ENCODE data around the gene WDR59. TPM values are rescaled to one million over a fixed set of nuclear protein-coding genes. Genes with fewer than 3 reads are reported as not detected.
"Not testable (repeated sequence)": the region's sequence is repeated elsewhere in the genome, so short reads cannot be mapped to it uniquely, and the experiment has no call there.

WDR59 gene
- total RNA-seq, 4 donors from 2014 or later: 29.1 to 112 (median 42.6) TPM

GRCh38 chr16:75027520-75028300 lies 42.8 kb upstream of the WDR59 start:
- in situ Hi-C loops (cut with MboI; ENCODE audit: low pct_ligation_motif_present in 1 of 4, low pct_unique_long_range_greater_than_20kb in 1 of 4, low sequenced_read_pairs in 3 of 4): no loop called here
- intact Hi-C loops (cut with DNase I; ENCODE audit: low total_unique reads): no loop called here
- Histone ChIP-seq H3K9me3 (no peaks in the 10 kb centered on the region), H3K4me3 (no peak overlapping the region), H3K4me1 (peaks cover 4 to 31% (median 8%) of the 10 kb centered on the region in 4 donors), H3K27ac (peak overlapping the region in 1 of 4 donors; percentile 68), H3K27me3 (no peaks in the 10 kb centered on the region), H3K36me3 (no peaks in the 10 kb centered on the region)
- WGBS, 2 donors (ENCODE audit: low coverage in 1 of 2): 88 to 100% methylated on average over 5 to 6 of the region's 6 CpGs
- DNase-seq: no peak
- TF ChIP-seq CTCF (IDR thresholded peaks at IDR 0.05) (no peak), POLR2AphosphoS5 (IDR thresholded peaks at IDR 0.05) (no peak), EP300 (IDR thresholded peaks at IDR 0.05; ENCODE audit: low read depth) (no peak), POLR2A (IDR thresholded peaks at IDR 0.05) (no peak)

GRCh38 chr16:75026892-75027391 lies 42.0 kb upstream of the WDR59 start:
- H3K27me3 ChIP-seq: no peaks in the 10 kb centered on the region
- WGBS, 2 donors (ENCODE audit: low coverage in 1 of 2): 95 to 100% methylated on average over 2 of the region's 2 CpGs
- H3K4me1 ChIP-seq: peaks cover 4 to 31% (median 8%) of the 10 kb centered on the region in 4 donors
- no peak overlapping the region for H3K4me3 ChIP-seq
- no peak for DNase-seq
- peak overlapping the region; percentile 62 to 76 (median 70) for H3K27ac ChIP-seq
- TF ChIP-seq POLR2AphosphoS5 (IDR thresholded peaks at IDR 0.05) (no peak), POLR2A (IDR thresholded peaks at IDR 0.05) (no peak), EP300 (IDR thresholded peaks at IDR 0.05; ENCODE audit: low read depth) (no peak), CTCF (IDR thresholded peaks at IDR 0.05) (no peak)
- no peaks in the 10 kb centered on the region for H3K9me3 ChIP-seq
- in situ Hi-C loops (cut with MboI; ENCODE audit: low pct_ligation_motif_present in 1 of 4, low pct_unique_long_range_greater_than_20kb in 1 of 4, low sequenced_read_pairs in 3 of 4) (no loop called here), intact Hi-C loops (cut with DNase I; ENCODE audit: low total_unique reads) (no loop called here)
- H3K36me3 ChIP-seq: no peaks in the 10 kb centered on the region

- H3K4me3 ChIP-seq; DNase-seq; in situ Hi-C loops (cut with MboI; ENCODE audit: low pct_ligation_motif_present in 1 of 4, low pct_unique_long_range_greater_than_20kb in 1 of 4, low sequenced_read_pairs in 3 of 4); H3K9me3 ChIP-seq; intact Hi-C loops (cut with DNase I; ENCODE audit: low total_unique reads); H3K36me3 ChIP-seq; H3K27me3 ChIP-seq: not testable (repeated sequence)
- peak overlapping the region; percentile 62 to 76 (median 70) for H3K27ac ChIP-seq
- peak in 2 of 3 donors; percentile 35 to 67 for TF ChIP-seq POLR2AphosphoS5 (IDR thresholded peaks at IDR 0.05)
- peaks cover 4 to 31% (median 8%) of the 10 kb centered on the region in 4 donors for H3K4me1 ChIP-seq
- 74% methylated on average over 10 of the region's 10 CpGs for WGBS, 2 donors (ENCODE audit: low coverage in 1 of 2)
These were observed 41.4 kb upstream of the WDR59 start for GRCh38 chr16:75026239-75026891.

- Histone ChIP-seq H3K9me3 (peaks cover 3 to 6% of the 10 kb centered on the region in 2 donors), H3K27me3 (no peaks in the 10 kb centered on the region), H3K4me1 (peaks cover 4 to 31% (median 8%) of the 10 kb centered on the region in 4 donors), H3K27ac (peak overlapping the region; percentile 61 to 72 (median 65)), H3K36me3 (peaks cover 0 to 7% (median 0%) of the 10 kb centered on the region in 4 donors), H3K4me3 (no peak overlapping the region)
- WGBS, 2 donors (ENCODE audit: low coverage in 1 of 2): 51% methylated on average over 3 of the region's 3 CpGs; no CpG with 5 or more reads in 1 of the 2 donors
- TF ChIP-seq POLR2A (IDR thresholded peaks at IDR 0.05): no peak
- TF ChIP-seq EP300 (IDR thresholded peaks at IDR 0.05; ENCODE audit: low read depth): no peak
- no peak for TF ChIP-seq POLR2AphosphoS5 (IDR thresholded peaks at IDR 0.05)
- TF ChIP-seq CTCF (IDR thresholded peaks at IDR 0.05): no peak
- in situ Hi-C loops (cut with MboI; ENCODE audit: low pct_ligation_motif_present in 1 of 4, low pct_unique_long_range_greater_than_20kb in 1 of 4, low sequenced_read_pairs in 3 of 4): no loop called here
- DNase-seq: no peak
- intact Hi-C loops (cut with DNase I; ENCODE audit: low total_unique reads): no loop called here
These were observed 40.8 kb upstream of the WDR59 start for GRCh38 chr16:75025761-75026160.

Measured in transverse colon (tissue), 4 donors.